Activated CD8-positive, alpha-beta T cell treated with anti-CD3 and anti-CD28 coated beads for 36 hours (primary cell): Measurements from ENCODE around the gene SPINDOC. TPM values are rescaled to one million over a fixed set of nuclear protein-coding genes. Genes with fewer than 3 reads are reported as not detected.

Experiments used
- ATAC-seq: fragments of 200-7000 bp; cut with Tn5 transposase; one replicate; pipeline ENCODE4 v1.10.0; 2021; ENCODE audit warnings: mild to moderate bottlenecking, moderate library complexity
- CTCF ChIA-PET: fragments of 350-600 bp; sonication (Branson Sonifier 250); formaldehyde crosslinking; loops from one replicate; lab custom pipeline; 2021; ENCODE audit warnings: antibody characterized with exemption; lab: Charles Lee
- POLR2A ChIA-PET: fragments of 350-600 bp; sonication (Branson Sonifier 250); formaldehyde crosslinking; loops from one replicate; lab custom pipeline; 2021; ENCODE audit warnings: antibody characterized with exemption; lab: Charles Lee
- DNase-seq: peaks from one replicate; pipeline ENCODE4 v3.0.0-alpha.2; 2020
- H3K27ac Mint-ChIP-seq: one replicate; pipeline ENCODE4 v1.8.0; 2021; ENCODE audit warnings: mild to moderate bottlenecking, mixed read lengths
- H3K27me3 Mint-ChIP-seq: one replicate; pipeline ENCODE4 v1.8.0; 2021; ENCODE audit warnings: mixed read lengths
- H3K36me3 Mint-ChIP-seq: one replicate; pipeline ENCODE4 v1.8.0; 2021; ENCODE audit warnings: low read depth, mixed read lengths
- H3K4me1 Mint-ChIP-seq: one replicate; pipeline ENCODE4 v1.8.0; 2021; ENCODE audit warnings: low read depth, mixed read lengths
- H3K4me3 Mint-ChIP-seq: one replicate; pipeline ENCODE4 v1.8.0; 2021; ENCODE audit warnings: mild to moderate bottlenecking, moderate library complexity, mixed read lengths
- H3K9me3 Mint-ChIP-seq: one replicate; pipeline ENCODE4 v1.8.0; 2021; ENCODE audit warnings: mixed read lengths
- intact Hi-C: fragments of 100-400 bp; cut with micrococcal nuclease; formaldehyde crosslinking; loops from one replicate; pipeline ENCODE4 v1.10.0; 2022
- total RNA-seq, 2 experiments: library from RNA; stranded (reverse); gene quantifications; one replicate each; pipeline ENCODE4 v1.2.3, GENCODE V29; 2021
- TF ChIP-seq, protein P1 (sequence below): fragments of 200-600 bp; IDR thresholded peaks from one replicate; pipeline ENCODE4 v1.8.0; 2022; ENCODE audit warnings: antibody characterized with exemption, mild to moderate bottlenecking

The SPINDOC gene
- total RNA-seq, 2 experiments from 2014 or later = 28.4 to 29.0 TPM

DNA sequence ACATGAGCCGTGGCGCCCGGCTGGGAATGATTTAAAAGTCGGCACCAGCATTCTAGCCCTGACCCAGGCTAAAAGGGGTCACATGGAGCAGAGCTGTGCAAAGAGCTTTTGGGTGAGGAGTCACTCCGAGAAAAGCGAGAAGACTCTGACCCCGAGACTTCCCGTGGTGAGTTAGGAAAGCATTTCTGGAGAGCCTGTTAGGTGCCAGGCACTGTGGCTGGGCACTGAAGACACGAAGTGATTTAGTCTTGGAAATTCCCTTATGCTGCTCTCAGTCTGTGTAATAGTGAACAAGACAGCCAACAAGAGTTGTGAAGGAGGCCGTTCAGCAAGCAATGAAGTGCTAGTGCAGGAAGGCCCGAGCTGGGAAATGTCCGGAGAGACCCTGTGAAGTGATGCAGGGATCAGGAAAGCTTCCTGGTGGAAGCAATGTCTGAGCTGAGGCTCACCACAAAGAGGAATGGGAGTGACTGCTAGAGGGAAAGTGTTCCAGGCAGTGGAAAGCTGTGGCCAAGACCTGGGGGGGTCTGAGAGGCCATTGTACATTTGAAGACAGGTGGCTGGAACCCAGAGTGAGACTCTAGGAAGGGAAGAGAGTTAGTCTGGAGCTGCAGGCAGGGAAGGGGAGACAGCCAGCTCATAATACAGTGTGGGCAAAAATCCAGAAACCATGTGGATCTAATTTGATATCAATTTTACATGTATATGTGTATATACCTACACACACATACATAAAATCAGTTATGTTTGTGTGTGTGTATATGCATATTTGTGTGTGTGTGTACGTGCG is 57.3 kb downstream of the SPINDOC start:
- intact Hi-C loops = loop anchor here (5.0 kb wide), 1 partner anchor 33 kb away; the partner anchor contains the start of gene MARK2
- CTCF ChIA-PET = interaction anchor here (1.3 to 1.4 kb wide), 2 partner anchors 19 to 33 kb away, joined by 3 to 6 read pairs; no protein-coding TSS in a partner anchor
- TF ChIP-seq, protein P1, sequence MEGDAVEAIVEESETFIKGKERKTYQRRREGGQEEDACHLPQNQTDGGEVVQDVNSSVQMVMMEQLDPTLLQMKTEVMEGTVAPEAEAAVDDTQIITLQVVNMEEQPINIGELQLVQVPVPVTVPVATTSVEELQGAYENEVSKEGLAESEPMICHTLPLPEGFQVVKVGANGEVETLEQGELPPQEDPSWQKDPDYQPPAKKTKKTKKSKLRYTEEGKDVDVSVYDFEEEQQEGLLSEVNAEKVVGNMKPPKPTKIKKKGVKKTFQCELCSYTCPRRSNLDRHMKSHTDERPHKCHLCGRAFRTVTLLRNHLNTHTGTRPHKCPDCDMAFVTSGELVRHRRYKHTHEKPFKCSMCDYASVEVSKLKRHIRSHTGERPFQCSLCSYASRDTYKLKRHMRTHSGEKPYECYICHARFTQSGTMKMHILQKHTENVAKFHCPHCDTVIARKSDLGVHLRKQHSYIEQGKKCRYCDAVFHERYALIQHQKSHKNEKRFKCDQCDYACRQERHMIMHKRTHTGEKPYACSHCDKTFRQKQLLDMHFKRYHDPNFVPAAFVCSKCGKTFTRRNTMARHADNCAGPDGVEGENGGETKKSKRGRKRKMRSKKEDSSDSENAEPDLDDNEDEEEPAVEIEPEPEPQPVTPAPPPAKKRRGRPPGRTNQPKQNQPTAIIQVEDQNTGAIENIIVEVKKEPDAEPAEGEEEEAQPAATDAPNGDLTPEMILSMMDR = no peak
- H3K27ac Mint-ChIP-seq = peak overlapping the region; percentile 69
- no peaks in the 10 kb centered on the region for H3K9me3 Mint-ChIP-seq
- H3K27me3 Mint-ChIP-seq = no peaks in the 10 kb centered on the region
- DNase-seq (no peak), ATAC-seq (no peak)
- H3K4me3 Mint-ChIP-seq = no peak overlapping the region
- POLR2A ChIA-PET = interaction anchor here (0.6 to 1.0 kb wide), 4 partner anchors 8 to 18 kb away, joined by 3 to 4 read pairs (median 3); no protein-coding TSS in a partner anchor
- H3K36me3 Mint-ChIP-seq = peaks cover 22% of the 10 kb centered on the region
- H3K4me1 Mint-ChIP-seq = peaks cover 89% of the 10 kb centered on the region

DNA sequence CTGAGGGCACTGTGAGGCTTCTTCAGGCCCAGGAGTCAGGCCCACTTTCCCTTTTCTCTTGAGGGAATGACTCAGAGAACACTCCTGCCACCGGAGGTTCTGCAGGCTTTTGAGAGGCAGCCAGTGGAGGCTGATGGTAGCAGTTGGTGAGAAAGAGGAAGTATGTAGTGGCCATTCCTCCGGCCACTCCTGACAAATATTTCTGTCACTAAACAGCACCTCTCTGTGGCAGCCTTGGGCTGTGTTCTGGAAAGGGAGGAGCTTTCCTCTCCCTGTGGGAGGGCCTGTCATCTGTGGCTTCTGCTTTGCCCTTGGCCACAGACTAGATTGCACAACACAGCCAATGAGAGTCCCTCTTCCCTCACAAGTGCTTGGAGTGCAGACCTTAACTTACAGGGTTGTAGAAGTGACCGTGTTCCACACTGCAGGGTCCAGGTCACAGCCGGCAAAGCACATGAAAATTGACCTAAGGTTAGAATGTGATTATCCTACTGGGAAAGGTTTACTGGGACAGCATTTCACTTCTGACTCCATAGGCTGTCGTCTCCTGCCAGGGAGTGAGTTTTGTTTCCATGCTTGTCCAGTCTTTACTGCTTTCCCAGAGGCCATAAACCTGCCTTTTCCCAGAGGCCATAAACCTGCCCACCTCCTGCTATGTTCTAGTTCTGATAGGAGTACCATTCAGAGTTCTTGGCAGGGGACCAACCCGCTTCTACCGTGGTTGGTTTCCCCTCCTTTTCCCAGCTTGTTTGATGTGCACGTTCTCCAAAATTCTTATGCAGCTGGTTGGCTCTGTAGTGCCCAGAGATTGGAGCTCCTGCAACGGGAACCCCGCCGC is 58.9 kb downstream of the SPINDOC start:
- POLR2A ChIA-PET = interaction anchor here (0.9 to 1.8 kb wide), 4 partner anchors 11 to 48 kb away, joined by 3 to 9 read pairs (median 4); no protein-coding TSS in a partner anchor
- Mint-ChIP-seq H3K36me3 (peaks cover 24% of the 10 kb centered on the region), H3K4me3 (no peak overlapping the region), H3K4me1 (peaks cover 84% of the 10 kb centered on the region), H3K27me3 (no peaks in the 10 kb centered on the region), H3K9me3 (no peaks in the 10 kb centered on the region), H3K27ac (peak overlapping the region; percentile 45)
- intact Hi-C loops = loop anchor here (5.0 kb wide), 1 partner anchor 35 kb away; the partner anchor contains the start of gene MARK2
- TF ChIP-seq, protein P1 = no peak
- DNase-seq (peak; percentile 61), ATAC-seq (peak; percentile 85)
- CTCF ChIA-PET = interaction anchor here (0.7 to 2.4 kb wide), 7 partner anchors 11 to 129 kb away, joined by 3 to 15 read pairs (median 5); no protein-coding TSS in a partner anchor

DNA sequence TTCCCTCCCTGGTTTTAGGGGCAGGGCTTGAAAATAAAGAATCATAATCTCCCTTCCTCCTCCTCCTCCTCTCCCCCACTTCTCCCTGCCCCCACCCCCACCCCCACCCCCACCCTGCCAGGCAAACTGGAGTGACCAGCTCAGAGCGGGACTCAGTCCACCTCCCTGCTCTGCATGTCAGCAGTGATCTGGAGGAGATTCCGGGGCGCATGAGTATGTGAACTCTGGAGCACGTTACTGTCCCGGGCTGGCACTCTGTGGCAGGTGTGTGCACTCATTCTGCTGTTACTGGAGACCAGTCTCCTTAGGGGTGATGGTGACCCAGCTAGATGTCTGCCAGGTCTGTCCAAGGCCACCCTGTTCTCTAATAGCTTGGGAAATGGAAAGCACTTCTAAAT is 59.5 kb downstream of the SPINDOC start:
- ChIA-PET POLR2A (interaction anchor here (0.9 to 1.8 kb wide), 3 partner anchors 11 to 47 kb away, joined by 3 to 9 read pairs (median 5); no protein-coding TSS in a partner anchor), CTCF (interaction anchor here (0.7 to 2.4 kb wide), 7 partner anchors 10 to 128 kb away, joined by 3 to 15 read pairs (median 5); no protein-coding TSS in a partner anchor)
- Mint-ChIP-seq H3K4me3 (no peak overlapping the region), H3K9me3 (no peaks in the 10 kb centered on the region), H3K27ac (no peak overlapping the region), H3K36me3 (peaks cover 25% of the 10 kb centered on the region), H3K4me1 (peaks cover 82% of the 10 kb centered on the region), H3K27me3 (no peaks in the 10 kb centered on the region)
- TF ChIP-seq, protein P1 = no peak
- intact Hi-C loops = loop anchor here (5.0 kb wide), 1 partner anchor 35 kb away; the partner anchor contains the start of gene MARK2
- DNase-seq = no peak
- no peak for ATAC-seq

DNA sequence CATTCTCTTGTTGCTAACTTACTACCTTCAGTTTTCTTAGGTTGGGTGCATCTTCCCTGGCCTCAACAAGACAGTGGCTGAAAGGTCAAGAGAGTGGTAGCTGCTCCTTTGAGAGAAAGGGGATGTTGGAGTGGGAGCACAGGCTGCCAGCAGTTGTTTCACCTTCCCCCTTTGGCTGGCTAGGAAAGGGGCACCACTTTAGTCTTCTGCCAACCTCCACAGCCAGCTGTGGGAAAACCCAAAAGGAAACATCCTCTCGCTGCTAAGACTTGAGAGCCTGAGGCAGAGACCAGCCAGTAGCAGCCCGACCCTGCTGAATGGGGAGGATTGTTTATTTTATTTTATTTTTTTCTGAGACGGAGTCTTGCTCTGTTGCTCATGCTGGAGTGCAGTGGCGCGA is 60.1 kb downstream of the SPINDOC start:
- Mint-ChIP-seq H3K27ac (no peak overlapping the region), H3K36me3 (peaks cover 27% of the 10 kb centered on the region), H3K4me3 (no peak overlapping the region), H3K9me3 (no peaks in the 10 kb centered on the region), H3K4me1 (peaks cover 84% of the 10 kb centered on the region), H3K27me3 (no peaks in the 10 kb centered on the region)
- ChIA-PET POLR2A (interaction anchor here (1.3 to 1.8 kb wide), 3 partner anchors 10 to 26 kb away, joined by 3 to 9 read pairs (median 5); no protein-coding TSS in a partner anchor), CTCF (interaction anchor here (1.1 to 2.4 kb wide), 5 partner anchors 10 to 128 kb away, joined by 4 to 15 read pairs (median 5); no protein-coding TSS in a partner anchor)
- ATAC-seq (no peak), DNase-seq (no peak)
- TF ChIP-seq, protein P1 = no peak
- intact Hi-C loops = loop anchor here (5.0 kb wide), 1 partner anchor 36 kb away; the partner anchor contains the start of gene MARK2
